ENCODE results near the gene GPR158.

Gene GPR158

DNA sequence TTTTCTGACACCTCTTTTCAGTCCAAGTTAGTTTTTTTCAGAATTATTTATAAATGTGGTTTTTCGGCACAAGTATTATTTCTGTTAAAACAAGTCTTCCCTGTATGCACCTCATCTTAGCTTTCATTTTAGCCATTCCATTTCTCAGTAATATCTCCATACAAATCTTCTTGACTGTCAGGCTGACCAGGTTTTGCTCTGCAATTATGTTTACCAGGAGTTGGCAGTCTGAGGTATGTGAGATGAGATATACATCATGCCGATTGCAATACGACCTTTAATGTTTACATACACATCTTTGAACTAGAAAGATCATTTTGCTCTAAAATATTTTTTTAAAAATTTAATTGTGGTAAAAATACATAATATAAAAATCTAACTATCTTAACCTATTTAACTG is 209.8 kb downstream of the GPR158 start:
- TF ChIP-seq POLR2A (IDR thresholded peaks at IDR 0.05; ENCODE audit: low read depth, low read length) (no peak), POLR2AphosphoS5 (IDR thresholded peaks at IDR 0.05; ENCODE audit: low read depth, low read length) (no peak), TAF1 (IDR thresholded peaks at IDR 0.05; ENCODE audit: borderline replicate concordance, low read depth, low read length) (no peak)
- DNase-seq (ENCODE audit: insufficient read length) (no peak), FAIRE-seq (no peak)

- TF ChIP-seq TAF1 (IDR thresholded peaks at IDR 0.05; ENCODE audit: borderline replicate concordance, low read depth, low read length), result no peak
- TF ChIP-seq POLR2A (IDR thresholded peaks at IDR 0.05; ENCODE audit: low read depth, low read length), result no peak
- no peak for TF ChIP-seq POLR2AphosphoS5 (IDR thresholded peaks at IDR 0.05; ENCODE audit: low read depth, low read length)
- no peak for FAIRE-seq
- no peak for DNase-seq (ENCODE audit: insufficient read length)
These were observed 213.5 kb downstream of the GPR158 start for GRCh38 chr10:25388188-25388861.

GRCh38 chr10:25388862-25389206 is 214.0 kb downstream of the GPR158 start:
- DNase-seq (ENCODE audit: insufficient read length), result no peak
- no peak for FAIRE-seq
- TF ChIP-seq POLR2A (IDR thresholded peaks at IDR 0.05; ENCODE audit: low read depth, low read length), result no peak
- no peak for TF ChIP-seq POLR2AphosphoS5 (IDR thresholded peaks at IDR 0.05; ENCODE audit: low read depth, low read length)
- no peak for TF ChIP-seq TAF1 (IDR thresholded peaks at IDR 0.05; ENCODE audit: borderline replicate concordance, low read depth, low read length)

GRCh38 chr10:25390733-25391132 is 215.9 kb downstream of the GPR158 start:
- TF ChIP-seq TAF1 (IDR thresholded peaks at IDR 0.05; ENCODE audit: borderline replicate concordance, low read depth, low read length), result no peak
- TF ChIP-seq POLR2A (IDR thresholded peaks at IDR 0.05; ENCODE audit: low read depth, low read length), result no peak
- TF ChIP-seq POLR2AphosphoS5 (IDR thresholded peaks at IDR 0.05; ENCODE audit: low read depth, low read length), result no peak
- FAIRE-seq, result no peak

GRCh38 chr10:25392132-25392531 is 217.3 kb downstream of the GPR158 start:
- DNase-seq (ENCODE audit: insufficient read length) (no peak), FAIRE-seq (no peak)
- TF ChIP-seq TAF1 (IDR thresholded peaks at IDR 0.05; ENCODE audit: borderline replicate concordance, low read depth, low read length), result no peak
- no peak for TF ChIP-seq POLR2AphosphoS5 (IDR thresholded peaks at IDR 0.05; ENCODE audit: low read depth, low read length)
- TF ChIP-seq POLR2A (IDR thresholded peaks at IDR 0.05; ENCODE audit: low read depth, low read length), result no peak

More at GRCh38 chr10:25390733-25391132, 215.9 kb downstream of the GPR158 start:
- DNase-seq (ENCODE audit: insufficient read length), result no peak

DNA sequence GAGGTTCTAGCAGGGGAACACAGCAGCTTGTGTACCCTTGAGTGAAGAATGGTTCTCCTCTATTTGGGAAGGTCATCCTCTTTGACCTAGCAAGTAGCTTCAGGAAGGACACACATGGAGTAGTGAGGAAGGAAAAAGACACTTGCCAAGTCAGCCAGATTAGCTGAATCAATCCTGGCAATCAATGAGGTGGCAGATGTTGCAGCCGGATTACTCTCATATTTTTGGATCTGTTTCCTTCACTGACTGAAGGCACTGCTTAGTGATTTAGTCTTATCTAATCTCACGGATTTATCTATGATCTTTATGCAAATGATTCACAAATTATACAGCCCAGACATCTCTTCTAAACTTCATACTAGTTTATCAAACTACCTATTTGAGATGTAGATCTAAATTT is 218.8 kb downstream of the GPR158 start:
- DNase-seq (ENCODE audit: insufficient read length) (no peak), FAIRE-seq (no peak)
- no peak for TF ChIP-seq TAF1 (IDR thresholded peaks at IDR 0.05; ENCODE audit: borderline replicate concordance, low read depth, low read length)
- TF ChIP-seq POLR2A (IDR thresholded peaks at IDR 0.05; ENCODE audit: low read depth, low read length), result no peak
- no peak for TF ChIP-seq POLR2AphosphoS5 (IDR thresholded peaks at IDR 0.05; ENCODE audit: low read depth, low read length)

DNA sequence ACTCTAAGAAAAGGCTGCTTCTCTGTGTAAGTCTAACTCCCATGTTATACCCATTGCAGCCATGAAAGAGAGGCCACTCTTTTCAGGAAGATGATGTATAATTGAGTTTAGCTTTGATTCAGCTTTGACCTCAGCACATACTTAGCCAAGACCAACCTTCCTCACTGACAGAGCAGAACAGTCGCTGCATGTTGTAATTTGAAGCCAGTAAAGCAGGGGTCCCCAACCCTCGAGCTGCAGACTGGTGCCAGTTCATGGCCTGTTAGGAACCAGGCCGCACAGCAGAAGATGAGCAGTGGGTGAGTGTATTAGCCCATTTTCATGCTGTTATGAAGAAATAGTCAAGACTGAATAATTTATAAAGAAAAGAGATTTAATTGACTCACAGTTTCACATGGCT is 223.9 kb downstream of the GPR158 start:
- TF ChIP-seq TAF1 (IDR thresholded peaks at IDR 0.05; ENCODE audit: borderline replicate concordance, low read depth, low read length) (no peak), POLR2AphosphoS5 (IDR thresholded peaks at IDR 0.05; ENCODE audit: low read depth, low read length) (no peak), POLR2A (IDR thresholded peaks at IDR 0.05; ENCODE audit: low read depth, low read length) (no peak)
- FAIRE-seq (no peak), DNase-seq (ENCODE audit: insufficient read length) (no peak)

- TF ChIP-seq POLR2AphosphoS5 (IDR thresholded peaks at IDR 0.05; ENCODE audit: low read depth, low read length), result no peak
- DNase-seq (ENCODE audit: insufficient read length) (no peak), FAIRE-seq (no peak)
These were observed 231.1 kb downstream of the GPR158 start for GRCh38 chr10:25405871-25406270.

- DNase-seq (ENCODE audit: insufficient read length), result no peak
- FAIRE-seq, result no peak
- TF ChIP-seq POLR2AphosphoS5 (IDR thresholded peaks at IDR 0.05; ENCODE audit: low read depth, low read length), result no peak
- no peak for TF ChIP-seq POLR2A (IDR thresholded peaks at IDR 0.05; ENCODE audit: low read depth, low read length)
- no peak for TF ChIP-seq TAF1 (IDR thresholded peaks at IDR 0.05; ENCODE audit: borderline replicate concordance, low read depth, low read length)
These were observed 242.8 kb downstream of the GPR158 start for GRCh38 chr10:25417611-25418010.

- TF ChIP-seq POLR2A (IDR thresholded peaks at IDR 0.05; ENCODE audit: low read depth, low read length) (no peak), TAF1 (IDR thresholded peaks at IDR 0.05; ENCODE audit: borderline replicate concordance, low read depth, low read length) (no peak), POLR2AphosphoS5 (IDR thresholded peaks at IDR 0.05; ENCODE audit: low read depth, low read length) (no peak)
- no peak for FAIRE-seq
These were observed 251.0 kb downstream of the GPR158 start for GRCh38 chr10:25425776-25426175.

GRCh38 chr10:25436431-25436830 is 261.6 kb downstream of the GPR158 start:
- TF ChIP-seq POLR2A (IDR thresholded peaks at IDR 0.05; ENCODE audit: low read depth, low read length), result no peak
- TF ChIP-seq POLR2AphosphoS5 (IDR thresholded peaks at IDR 0.05; ENCODE audit: low read depth, low read length), result no peak
- TF ChIP-seq TAF1 (IDR thresholded peaks at IDR 0.05; ENCODE audit: borderline replicate concordance, low read depth, low read length), result no peak
- DNase-seq (ENCODE audit: insufficient read length) (no peak), FAIRE-seq (no peak)

More at GRCh38 chr10:25425776-25426175, 251.0 kb downstream of the GPR158 start:
- no peak for DNase-seq (ENCODE audit: insufficient read length)

DNA sequence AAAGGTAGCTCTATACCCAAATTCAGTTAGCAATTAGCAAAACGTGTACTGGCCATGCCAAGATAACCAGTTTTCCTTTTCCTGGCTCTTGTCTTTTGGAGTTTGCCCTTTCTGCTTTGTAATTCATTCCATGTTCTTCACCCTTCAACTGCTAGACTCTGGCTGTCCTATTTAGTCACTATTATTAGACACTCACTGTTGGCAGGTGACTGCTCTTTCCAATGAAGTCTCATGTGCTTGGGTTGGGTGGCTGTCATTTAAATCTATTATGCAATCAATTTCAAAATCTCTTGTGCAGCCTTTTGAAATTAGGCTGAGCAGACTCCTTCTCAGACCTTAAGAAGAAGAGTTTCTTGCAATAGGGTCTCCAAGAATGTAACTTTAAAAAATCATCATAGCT is 266.5 kb downstream of the GPR158 start:
- TF ChIP-seq TAF1 (IDR thresholded peaks at IDR 0.05; ENCODE audit: borderline replicate concordance, low read depth, low read length), result no peak
- no peak for TF ChIP-seq POLR2AphosphoS5 (IDR thresholded peaks at IDR 0.05; ENCODE audit: low read depth, low read length)
- no peak for TF ChIP-seq POLR2A (IDR thresholded peaks at IDR 0.05; ENCODE audit: low read depth, low read length)
- no peak for DNase-seq (ENCODE audit: insufficient read length)
- no peak for FAIRE-seq

Data from GM12892 (cell line).